NCI-H2107 (cell line): ENCODE results near the gene PLK3.
"Not testable (repeated sequence)": the region's sequence is repeated elsewhere in the genome, so short reads cannot be mapped to it uniquely, and the experiment has no call there.

Source experiments
- DNase-seq: peaks from one replicate; lab custom pipeline; 2025; lab: John Stamatoyannopoulos, UW

Gene PLK3

DNA sequence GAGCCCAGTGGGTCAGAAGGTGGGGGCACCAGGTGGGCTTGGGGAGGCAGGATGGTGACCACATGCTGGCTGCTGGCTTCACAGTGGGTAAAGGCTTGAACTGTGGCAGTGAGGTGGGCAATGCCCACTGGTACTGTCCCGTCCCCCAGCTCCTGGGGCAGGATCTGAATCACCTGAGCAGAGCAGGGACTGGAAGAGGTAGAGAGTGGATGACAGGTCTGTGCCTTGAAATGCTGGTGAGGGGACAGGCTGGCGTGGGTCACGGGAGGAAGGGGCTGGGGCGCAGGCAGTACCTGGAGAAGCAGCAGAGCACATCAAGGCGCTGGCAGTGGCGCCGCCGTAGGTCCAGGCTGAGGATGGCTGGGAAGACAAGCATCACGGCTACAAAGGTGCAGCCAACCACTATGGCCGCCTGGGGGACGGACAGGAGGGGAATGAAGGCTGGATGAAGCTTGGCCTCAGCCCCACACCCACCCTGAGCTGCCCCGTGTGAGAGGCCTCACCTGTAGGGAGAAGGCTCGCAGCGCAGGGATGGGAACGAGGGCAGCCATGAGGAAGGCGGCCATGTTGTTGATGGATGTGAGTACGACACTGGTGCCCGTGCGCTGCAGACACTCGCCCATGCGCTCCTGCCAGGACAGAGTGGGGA is 27.9 kb downstream of the PLK3 start:
- DNase-seq = no peak

DNA sequence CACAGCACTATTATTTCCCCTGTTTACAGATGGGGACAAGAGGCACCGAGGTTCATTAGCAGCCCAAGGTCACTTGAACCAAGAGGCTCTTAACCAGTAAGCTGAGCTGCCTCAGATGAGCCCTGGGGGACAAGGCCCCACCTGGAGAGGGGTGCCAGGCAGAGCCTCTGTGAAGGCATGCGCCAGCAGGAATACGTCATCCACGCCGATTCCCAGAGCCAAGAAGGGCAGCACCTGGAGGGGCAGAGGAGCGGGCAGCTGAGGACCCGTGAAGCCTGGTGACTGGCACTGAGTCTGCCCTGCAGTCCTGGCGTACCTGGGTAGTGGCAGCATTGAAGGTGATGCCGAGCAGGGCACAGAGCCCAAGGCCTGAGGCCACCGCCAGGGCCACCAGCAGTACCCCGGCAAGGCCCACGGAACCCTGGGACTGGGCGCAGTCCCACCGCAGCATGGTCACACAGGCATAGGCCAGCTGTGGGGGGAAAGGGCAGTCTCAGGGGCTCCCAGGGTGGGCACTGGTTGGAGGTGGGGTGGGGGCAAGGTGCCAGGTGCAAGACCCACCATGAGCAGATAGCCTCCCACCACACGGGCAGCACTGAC is 28.8 kb downstream of the PLK3 start:
- DNase-seq = no peak

DNA sequence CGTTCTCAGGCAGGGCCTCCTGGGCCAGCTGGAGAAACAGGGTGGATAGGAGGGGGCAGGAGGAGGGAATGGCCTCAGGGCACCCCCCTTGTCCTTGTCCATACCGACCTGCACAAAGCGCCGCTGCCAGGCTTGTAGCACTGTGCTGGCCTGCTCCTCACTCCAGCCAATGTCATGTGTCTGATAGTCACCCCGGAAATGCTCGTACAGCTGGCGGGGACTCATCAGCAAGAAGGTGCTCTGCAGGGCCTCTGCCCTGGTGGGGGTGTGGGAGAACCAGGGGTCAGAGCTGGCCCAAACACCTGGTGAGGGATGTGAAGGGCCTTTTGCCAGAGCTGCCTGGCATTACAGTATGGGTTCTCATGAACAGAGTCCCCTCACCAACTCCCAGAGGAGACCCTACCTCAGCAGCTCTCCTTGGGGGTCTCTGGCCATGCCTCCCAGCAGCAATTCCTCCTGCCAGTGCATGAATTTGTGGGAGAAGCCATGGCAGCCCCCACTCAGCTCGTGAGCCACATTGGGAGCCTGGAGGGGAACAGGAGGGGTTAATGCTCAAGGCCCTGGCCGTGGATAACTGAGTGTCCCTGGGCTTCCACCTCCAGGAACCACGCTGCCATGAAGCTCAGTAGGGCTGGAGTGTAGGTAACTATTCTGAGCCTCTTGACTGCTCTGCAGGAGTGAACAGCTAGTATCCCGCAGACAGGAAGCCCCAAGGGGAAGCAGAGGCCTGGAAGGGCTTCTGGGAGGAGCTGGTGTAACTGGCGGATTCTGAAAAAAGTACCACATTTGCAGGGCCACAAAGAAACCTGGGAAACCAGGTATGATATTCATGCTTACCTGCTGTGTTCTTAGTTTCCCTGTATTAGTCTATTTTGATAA is 29.6 kb downstream of the PLK3 start:
- DNase-seq = no peak

DNA sequence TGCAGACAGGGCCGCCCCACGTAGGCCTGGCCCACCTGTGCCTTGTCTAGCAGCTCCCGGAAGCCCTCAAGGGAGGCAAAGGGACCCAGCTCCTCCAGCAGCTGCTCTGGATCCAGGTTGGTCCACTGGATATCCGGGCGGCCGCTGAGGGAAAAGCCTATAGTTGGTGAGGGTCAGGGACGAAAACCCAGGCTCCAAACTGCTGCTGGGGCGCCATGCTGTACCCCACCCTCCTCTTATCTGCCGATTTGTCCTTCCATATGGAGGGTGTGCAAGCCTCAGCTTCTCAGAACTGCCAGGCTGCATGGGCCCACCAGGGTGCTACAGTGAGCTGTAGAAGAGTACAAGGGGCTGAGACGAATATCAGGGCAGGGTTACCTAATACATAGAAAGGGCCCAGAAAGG is 30.7 kb downstream of the PLK3 start:
- no peak for DNase-seq

DNA sequence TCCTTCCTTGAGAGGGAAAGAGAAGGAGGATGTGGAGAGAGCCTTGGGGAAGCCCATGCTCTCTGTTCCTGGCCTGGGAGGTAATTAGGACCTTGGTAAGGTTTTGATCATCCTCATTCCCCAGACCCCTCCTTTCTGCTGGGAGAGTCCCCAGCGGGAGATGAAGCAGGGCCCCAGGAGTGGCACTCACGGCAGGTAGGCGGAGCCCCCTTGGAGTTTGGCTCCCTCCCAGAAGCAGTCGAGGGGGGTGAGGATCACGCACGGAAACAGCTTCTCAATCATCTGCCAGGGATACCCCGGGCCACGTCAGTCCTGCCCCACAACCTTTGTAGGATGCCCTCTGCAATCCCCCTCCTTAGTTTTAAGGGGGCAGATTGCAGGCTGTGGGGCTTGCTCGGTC is 31.3 kb downstream of the PLK3 start:
- DNase-seq = no peak

DNA sequence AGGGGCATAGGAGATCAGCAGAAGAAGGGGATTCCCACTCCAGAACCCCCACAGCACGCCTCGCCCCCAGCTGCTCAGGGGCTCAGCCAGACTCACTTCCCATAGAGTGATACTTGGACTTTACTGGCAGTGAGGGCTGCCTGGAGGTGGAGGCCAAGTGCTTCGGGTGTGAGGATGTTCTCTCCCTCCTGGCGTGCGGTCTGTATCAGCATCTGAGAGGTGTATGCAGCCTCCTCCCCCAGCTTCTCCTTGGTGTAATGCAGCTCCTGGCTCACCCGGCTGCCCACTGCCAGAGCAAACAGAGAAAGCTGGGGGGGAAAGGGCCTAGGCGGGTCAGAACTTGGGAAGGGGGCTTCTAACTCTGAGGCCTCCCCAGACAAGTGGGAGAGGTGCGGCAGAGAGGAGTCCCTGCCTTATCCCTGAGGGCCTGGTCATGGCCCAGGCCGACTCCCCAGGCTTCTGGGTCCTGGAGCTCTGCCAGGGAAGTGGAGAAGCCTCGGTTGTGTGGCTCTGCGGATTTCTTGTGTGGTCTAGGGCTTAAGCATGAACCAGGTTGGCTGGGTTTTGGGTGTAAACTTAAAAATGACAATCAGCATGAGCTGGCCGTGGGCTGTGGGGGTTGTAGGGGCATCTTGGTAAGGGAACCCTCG is 32.0 kb downstream of the PLK3 start:
- no peak for DNase-seq

DNA sequence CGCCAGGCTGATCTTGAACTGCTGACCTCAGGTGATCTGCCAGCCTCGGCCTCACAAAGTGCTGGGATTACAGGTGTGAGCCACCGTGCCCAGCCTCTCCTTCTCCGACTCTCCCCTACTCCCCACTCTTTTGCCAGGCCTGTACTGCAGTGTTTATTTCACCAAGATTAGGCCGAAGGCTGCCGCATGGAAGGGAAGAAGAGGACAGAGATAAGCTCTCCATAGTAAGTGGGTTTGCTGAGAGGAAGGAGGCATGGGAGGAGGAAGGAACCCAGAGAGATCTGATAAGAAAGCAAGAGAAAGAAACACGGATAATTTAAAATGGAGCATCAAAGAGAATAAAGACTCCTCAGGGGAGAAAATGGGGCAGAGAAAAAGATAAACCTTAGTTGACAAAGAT is 34.2 kb downstream of the PLK3 start:
- no peak for DNase-seq

DNA sequence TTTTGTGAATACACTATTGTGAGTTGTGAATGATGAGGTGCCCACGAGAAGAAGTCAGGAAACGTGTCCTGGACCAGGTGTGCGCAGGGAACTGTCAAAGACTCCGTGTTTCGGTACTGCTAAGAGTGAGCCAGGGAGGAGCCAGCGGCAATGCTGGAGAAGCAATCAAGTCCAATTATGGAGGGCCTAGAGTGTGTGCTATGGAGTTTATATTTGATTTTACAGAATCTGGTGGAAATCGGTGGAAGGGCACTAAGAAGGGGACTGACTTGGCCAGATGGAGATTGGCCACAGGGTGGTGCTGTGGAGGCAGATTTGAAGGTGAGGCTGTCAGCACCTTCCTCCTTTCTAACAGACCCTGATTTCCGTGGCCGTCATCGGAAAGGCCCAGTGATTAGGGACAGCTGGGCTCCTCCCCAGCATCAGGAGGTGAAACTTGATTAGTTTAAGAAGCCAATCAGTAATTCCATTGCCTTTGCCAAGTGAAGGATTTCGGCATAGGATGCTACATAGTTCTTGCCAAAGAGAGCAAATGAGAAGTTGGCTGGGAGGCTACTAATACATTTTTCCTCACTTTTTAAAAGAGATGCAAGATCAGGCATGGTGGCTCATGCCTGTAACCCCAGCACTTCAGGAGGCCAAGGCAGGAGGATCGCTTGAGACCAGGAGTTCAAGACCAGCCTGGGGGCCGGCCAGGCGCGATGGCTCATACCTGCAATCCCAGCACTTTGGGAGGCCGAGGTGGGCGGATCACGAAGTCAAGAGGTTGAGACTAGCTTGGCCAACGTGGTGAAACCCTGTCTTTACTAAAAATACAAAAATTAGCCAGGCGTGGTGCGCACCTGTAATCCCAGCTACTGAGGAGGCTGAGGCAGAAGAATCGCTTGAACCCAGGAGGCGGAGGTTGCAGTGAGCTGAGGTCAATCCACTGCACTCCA is 35.8 kb downstream of the PLK3 start:
- DNase-seq = peak; percentile 53

DNA sequence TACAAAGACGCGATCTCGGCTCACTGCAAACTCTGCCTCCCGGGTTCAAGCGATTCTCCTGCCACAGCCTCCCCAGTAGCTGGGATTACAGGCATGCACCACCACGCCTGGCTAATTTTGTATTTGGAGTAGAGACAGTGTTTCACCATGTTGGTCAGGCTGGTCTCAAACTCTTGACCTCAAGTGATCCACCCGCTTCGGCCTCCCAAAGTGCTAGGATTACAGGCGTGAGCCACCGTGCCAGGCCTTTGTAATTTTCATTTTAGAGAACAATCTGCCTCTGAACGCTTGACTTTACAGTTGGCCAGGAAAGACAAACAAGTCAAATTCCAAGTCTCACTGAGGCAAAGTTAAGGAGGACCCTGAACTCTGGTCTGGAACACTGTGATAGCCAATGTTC is 38.1 kb downstream of the PLK3 start:
- DNase-seq = not testable (repeated sequence)

DNA sequence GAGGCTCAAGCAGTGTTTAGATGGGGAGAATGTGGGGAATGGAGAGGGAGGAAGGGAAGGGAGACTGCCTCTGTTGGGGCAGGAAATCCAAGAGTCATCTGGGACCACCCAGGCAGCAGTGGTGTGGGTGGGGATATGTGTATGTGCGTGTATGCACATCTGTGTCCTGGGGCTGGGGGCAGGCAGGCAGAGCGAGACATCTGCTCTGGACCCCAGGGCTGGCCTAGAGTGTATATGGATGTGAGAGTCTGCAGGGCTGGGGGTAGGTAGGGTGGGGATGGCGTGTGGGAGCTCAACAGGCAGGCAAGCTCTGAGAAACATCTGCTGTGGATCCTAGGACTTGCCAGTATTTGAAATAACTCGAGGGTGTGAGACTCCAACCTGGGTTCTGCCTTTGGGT is 39.4 kb downstream of the PLK3 start:
- no peak for DNase-seq

DNA sequence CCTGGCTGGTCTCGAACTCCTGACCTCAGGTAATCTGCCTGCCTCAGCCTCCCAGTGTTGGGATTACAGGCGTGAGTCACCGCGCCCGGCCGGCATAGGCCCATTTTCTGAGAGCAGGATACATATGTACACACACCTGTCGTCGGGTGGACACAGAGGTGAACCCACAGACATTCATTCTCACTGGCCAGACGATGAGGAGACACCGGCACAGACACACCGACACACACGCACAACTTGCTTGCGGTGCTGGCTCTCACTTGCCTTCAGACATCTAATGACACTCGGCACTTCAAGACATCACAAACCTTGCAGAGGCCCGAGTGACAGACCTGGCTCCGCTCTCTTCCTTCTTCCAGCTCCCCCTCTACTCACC is 42.3 kb downstream of the PLK3 start:
- DNase-seq = no peak

DNA sequence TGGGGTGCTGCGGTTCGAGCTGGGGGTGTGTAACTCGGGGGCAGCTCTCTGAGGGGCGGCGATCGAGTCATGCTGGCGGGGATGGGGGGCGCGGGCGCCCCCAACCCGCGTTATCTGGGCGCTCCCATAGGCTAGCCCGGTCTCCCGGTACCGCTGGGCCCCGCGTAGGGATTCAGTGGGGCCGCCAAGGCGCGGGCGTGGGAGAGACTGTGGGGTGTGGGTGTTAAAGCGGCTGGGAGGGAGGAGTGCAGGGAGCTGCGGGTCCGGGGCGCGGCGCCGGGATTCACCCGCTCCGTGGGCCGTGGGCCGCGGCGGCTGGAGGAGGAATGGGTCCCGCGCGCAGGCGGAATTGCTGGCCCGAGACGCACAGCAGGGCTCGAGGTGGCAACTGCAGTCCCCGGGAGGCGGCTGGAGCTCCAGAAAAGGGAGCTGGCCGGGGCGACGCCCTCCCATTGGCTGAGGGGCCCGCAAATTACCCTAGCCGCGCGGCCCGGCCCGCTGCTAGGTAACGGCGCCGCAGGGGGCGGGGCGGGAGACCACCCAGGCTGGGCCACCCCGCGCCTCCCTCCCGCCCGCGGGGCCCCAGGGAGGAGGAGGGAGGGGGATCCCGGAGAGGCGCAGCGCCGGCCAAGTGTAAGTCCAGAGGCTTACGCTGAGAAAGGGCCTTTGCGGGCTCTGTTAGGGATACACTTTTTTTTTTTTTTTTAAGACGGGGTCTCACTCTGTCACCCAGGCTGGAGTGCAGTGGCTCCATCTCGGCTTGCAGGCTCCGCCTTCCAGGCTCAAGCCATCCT is 42.9 kb downstream of the PLK3 start, which contains the start of gene PTCH2:
TSS of gene PTCH2 (minus strand) at position 392 of the 794 bp plus-strand sequence. CDS start at position 71, 321 bp downstream.
- peak; percentile 39 for DNase-seq

DNA sequence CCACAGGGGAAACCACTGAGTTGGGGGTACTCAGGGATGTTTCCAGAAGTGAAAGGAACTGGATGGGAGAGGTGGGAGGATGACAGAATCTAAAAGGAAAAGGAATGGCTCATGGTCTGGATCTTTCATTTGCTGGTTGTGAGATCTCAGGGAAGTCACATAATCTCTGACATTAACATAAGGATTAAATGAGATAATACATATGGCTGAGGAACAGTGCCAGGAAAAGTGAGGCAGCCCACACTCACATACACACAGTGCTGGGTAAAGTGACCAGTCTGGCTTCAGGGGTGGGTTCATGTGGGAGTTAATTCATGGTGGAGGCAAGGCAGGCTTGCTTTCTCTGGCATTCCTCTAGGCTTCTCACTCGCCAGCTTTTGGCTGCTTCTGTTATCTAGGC is 46.8 kb downstream of the PLK3 start:
- DNase-seq = no peak

DNA sequence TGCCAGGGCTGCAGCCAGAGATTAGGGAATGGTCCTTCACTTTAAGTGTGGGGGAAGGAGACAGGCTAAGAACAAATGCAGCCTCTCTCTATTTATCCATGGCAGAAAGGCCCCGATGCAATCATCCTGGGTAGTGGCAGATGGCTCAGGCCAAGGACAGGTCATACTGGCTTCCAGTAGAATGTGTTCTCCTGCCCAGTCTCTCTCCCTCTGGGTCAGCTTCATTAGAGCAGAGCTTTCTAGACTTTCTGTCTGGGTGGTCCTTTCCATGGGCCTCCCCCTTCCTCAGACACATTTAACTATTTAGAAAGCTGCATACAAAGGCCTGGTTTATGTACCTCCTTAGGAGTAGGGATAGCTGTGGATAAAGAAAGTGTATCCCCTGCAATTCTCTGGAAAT is 47.7 kb downstream of the PLK3 start:
- DNase-seq = no peak

DNA sequence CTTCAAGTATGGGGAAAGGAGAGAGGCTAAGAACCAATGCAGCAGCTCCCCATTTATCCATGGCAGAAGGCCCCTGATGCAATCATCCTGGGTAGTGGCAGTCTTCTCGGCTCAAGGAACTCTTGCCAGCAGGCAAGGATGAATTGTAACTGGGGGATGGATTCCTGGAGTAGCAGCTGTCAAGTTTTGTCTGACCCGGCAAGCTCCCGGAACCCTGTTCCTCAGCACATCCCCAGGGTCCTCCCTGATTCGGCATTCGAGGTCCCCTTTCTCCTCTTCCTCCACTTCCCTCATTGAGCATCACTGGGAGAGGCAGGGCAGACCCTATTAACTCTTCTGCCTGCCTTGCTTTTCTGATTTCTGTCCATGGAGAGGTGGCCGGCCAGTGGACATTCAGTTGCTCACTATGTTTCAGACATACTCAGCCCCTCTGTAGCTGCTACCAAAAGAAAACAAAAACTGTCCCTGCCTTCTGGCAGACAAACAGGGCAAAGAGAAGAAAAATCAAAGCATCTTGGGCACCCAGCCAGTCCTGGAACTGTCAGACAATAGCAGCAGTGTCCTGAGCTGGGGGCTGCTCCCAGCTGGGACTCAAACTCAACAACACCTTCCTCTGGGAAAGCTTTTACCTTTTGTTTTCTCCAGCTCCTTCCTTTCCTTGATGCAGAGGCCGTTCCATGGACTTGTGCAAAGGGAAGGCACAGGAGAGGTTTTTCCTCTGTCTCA is 48.4 kb downstream of the PLK3 start:
- DNase-seq = no peak

DNA sequence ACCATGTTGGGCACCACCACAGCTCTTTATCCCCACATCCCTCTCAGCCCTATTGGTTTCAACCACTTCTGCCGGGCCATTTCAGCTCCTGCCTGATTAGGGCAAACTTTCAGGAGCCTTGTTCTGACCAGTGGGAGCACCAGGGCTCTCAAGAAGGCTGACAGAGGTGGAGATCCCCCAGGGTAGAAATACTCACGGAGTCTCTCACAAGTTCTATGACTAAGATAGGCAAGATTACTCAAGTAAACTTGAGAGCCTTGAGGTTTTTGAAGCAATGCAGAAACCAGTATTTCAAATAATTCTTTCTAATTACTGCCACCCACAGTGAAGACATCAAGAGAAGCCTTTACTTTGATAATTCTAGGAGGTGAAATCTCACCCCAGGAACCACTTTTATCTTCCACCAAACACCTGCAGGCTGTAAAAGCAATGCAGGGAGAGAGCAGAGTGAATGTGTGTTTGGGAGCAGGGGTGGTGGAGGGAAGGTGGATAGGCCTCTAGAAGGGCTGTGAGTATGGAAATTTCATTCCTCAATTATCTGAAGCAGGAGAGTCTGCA is 49.5 kb downstream of the PLK3 start:
- no peak for DNase-seq

DNA sequence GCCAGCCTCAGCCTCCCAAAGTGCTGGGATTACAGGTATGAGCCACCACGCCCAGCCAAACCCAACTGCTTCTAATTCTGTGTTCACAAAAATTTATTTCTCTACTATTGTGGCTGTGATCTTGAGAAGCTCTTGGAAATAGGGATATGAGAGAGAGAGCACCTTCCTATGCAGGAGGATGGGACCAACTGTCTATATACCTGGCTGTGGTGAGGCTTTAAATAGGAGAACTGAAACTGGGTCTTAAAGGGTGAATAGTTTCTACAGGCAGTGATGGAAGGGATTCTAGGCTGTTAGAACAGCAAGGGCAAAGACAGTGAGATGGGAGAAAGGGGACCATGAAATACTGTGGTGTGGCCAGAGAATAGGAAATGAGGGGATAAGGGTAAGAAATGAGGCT is 51.1 kb downstream of the PLK3 start:
- no peak for DNase-seq

DNA sequence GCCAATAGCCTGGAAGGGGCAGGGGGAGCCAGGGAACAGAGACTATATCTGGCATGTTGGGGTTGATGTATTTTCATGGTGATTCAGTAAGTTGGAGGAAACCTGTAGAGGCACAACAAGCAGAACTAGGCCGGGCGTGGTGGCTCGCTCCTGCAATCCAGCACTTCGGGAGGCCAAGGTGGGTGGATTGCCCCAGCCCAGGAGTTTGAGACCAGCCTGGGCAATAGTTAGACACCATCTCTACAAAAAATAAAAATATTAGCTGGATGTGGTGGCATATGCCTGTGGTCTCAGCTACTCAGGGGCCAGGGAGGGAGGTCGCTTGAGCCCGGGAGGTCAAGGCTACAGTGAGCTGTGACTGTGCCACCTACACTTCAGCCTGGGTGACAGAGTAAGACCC is 53.0 kb downstream of the PLK3 start:
- no peak for DNase-seq

DNA sequence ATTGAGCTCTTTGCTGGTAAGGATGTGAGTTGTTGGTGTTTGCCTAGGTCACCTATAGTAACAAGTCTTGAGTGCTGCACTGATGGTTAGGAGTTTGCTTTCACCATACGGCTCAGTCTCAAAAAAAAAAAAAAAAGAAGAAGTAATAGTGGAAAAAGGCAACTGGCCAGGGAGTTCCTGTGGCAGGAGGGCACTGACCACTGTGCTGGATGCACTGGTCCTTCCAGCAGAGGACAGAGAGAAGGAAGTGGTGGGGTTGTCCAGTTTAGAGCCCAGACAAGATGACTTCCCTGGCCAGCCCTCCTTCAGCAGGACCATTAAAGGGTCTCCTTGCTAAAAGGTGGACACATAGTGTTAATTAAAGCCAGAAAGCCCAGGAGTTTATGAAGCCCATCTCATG is 54.8 kb downstream of the PLK3 start:
- no peak for DNase-seq
